Ascending aorta (tissue), 2 donors: ENCODE measurements around the gene C1orf159. TPM values are rescaled to one million over a fixed set of nuclear protein-coding genes. Genes with fewer than 3 reads are reported as not detected.

Experiments
- DNase-seq, 2 donors: peaks; one replicate each; pipeline ENCODE4 v3.0.0-alpha.2; 2019; ENCODE audit warnings: low spot score in 2 of 2
- H3K27ac ChIP-seq, 2 donors: fragments of 200-600 bp; sonication (generic); one replicate each; pipeline ENCODE4 v1.5.1; 2016 to 2017; ENCODE audit warnings: mild to moderate bottlenecking in 1 of 2
- H3K27me3 ChIP-seq: fragments of 200-600 bp; sonication (generic); one replicate; pipeline ENCODE4 v1.5.1; 2017
- H3K36me3 ChIP-seq, 2 donors: fragments of 200-600 bp; sonication (generic); one replicate each; pipeline ENCODE4 v1.5.1; 2016
- H3K4me1 ChIP-seq, 2 donors: fragments of 200-600 bp; sonication (generic); one replicate each; pipeline ENCODE4 v1.5.1; 2016 to 2017; ENCODE audit warnings: mild to moderate bottlenecking in 1 of 2
- H3K4me3 ChIP-seq, 2 donors: fragments of 200-600 bp; sonication (generic); one replicate each; pipeline ENCODE4 v1.5.1; 2016 to 2017; ENCODE audit warnings: mild to moderate bottlenecking in 1 of 2
- H3K9me3 ChIP-seq, 2 donors: fragments of 200-600 bp; sonication (generic); one replicate each; pipeline ENCODE4 v1.5.1; 2016
- intact Hi-C: fragments of 100-400 bp; cut with DNase I; formaldehyde crosslinking; loops from one replicate; pipeline ENCODE4 v1.15.1; 2023
- total RNA-seq: library from RNA; depleted of rRNA; stranded (reverse); fragments of >200 nt; gene quantifications from one replicate; pipeline ENCODE4 v1.1.0, GENCODE V29; 2016
- TF ChIP-seq, protein P1 (sequence below), 3 experiments: fragments of 200-600 bp in 2 of 3; fragments of 450-650 bp in 1 of 3; sonication (generic) in 2 of 3; IDR thresholded peaks; one replicate each; pipeline ENCODE4 v1.5.1; 2016 to 2019; ENCODE audit warnings: antibody characterized with exemption in 3 of 3, mild to moderate bottlenecking in 1 of 3, moderate library complexity in 1 of 3

The C1orf159 gene
- total RNA-seq, 1 donor from 2014 or later: 23.7 TPM

DNA sequence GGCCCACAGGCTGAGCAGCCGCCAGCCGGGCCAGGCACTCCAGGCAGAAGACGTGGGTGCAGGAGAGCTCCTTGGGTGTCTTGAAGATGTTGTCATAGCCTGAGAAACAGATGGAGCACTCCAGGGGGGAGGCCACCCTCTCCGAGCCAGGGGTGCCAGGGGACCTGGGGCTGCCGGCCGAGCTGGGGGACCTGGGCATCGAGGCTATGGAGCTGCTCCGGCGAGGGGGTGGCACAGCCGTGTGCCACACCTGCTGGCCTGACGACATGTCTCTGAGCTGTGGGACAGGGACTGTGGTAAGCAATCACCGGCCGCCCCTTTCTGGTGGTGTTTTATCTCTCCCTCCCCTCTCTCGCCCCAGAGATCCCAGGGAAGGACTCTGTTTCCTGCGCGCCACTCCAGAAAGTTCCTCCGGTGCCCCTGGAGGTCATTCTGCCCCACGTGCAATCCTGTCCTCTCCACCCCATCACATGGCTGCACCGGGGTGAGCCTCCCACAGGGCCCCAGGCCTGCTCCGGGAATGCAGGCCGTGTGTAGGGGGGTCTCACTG lies 43.5 kb downstream of the C1orf159 start:
- TF ChIP-seq, protein P1, sequence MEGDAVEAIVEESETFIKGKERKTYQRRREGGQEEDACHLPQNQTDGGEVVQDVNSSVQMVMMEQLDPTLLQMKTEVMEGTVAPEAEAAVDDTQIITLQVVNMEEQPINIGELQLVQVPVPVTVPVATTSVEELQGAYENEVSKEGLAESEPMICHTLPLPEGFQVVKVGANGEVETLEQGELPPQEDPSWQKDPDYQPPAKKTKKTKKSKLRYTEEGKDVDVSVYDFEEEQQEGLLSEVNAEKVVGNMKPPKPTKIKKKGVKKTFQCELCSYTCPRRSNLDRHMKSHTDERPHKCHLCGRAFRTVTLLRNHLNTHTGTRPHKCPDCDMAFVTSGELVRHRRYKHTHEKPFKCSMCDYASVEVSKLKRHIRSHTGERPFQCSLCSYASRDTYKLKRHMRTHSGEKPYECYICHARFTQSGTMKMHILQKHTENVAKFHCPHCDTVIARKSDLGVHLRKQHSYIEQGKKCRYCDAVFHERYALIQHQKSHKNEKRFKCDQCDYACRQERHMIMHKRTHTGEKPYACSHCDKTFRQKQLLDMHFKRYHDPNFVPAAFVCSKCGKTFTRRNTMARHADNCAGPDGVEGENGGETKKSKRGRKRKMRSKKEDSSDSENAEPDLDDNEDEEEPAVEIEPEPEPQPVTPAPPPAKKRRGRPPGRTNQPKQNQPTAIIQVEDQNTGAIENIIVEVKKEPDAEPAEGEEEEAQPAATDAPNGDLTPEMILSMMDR (IDR thresholded peaks at IDR 0.05): no peak
- intact Hi-C loops: no loop called here

DNA sequence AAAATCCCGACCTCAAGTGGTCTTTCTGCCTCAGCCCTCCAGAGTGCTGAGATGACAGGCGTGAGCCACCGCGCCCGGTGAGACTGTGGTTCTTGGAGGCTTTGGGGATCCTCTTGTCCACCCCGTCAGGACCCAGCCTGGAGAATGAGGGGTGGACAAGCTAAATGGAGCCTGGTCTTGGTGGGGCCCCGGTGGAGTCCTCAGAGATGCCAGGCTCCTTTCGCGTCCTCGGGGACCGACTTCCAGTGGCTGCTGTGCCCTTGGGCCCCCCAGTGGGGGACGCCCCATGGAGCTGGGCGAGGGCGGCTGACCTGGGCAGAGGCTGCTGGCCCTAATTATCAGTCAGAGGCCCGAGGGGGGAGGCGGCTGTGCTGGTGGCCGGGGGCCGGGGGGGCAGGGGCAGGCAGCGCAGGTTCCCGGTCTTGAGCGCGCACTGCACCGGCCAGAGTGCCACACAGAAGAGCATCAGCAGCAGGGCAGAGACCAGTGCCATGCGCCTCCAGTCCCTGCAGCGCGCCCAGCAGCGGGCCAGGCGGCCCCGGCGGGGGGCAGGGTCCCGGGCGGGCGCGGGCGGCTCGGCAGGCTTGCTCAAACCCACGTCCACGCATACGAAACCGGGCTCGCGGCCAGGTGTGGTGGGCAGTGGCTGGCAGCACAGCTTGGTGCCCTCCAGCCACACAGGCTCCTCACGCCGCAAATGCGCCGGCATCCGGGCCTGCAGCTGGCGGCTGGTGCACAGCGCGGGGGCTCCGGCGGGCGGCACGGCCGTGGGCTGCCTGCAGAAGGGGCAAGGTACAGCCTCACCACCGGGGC lies 44.2 kb downstream of the C1orf159 start:
- H3K27me3 ChIP-seq: peaks cover 8% of the 10 kb centered on the region

More for the DNA sequence above, 43.5 kb downstream of the C1orf159 start:
- Histone ChIP-seq H3K27me3 (peaks cover 8% of the 10 kb centered on the region), H3K36me3 (no peaks in the 10 kb centered on the region), H3K4me1 (peaks cover 9% of the 10 kb centered on the region in 2 donors), H3K4me3 (no peak overlapping the region), H3K27ac (no peak overlapping the region), H3K9me3 (no peaks in the 10 kb centered on the region)
- no peak for DNase-seq

DNA sequence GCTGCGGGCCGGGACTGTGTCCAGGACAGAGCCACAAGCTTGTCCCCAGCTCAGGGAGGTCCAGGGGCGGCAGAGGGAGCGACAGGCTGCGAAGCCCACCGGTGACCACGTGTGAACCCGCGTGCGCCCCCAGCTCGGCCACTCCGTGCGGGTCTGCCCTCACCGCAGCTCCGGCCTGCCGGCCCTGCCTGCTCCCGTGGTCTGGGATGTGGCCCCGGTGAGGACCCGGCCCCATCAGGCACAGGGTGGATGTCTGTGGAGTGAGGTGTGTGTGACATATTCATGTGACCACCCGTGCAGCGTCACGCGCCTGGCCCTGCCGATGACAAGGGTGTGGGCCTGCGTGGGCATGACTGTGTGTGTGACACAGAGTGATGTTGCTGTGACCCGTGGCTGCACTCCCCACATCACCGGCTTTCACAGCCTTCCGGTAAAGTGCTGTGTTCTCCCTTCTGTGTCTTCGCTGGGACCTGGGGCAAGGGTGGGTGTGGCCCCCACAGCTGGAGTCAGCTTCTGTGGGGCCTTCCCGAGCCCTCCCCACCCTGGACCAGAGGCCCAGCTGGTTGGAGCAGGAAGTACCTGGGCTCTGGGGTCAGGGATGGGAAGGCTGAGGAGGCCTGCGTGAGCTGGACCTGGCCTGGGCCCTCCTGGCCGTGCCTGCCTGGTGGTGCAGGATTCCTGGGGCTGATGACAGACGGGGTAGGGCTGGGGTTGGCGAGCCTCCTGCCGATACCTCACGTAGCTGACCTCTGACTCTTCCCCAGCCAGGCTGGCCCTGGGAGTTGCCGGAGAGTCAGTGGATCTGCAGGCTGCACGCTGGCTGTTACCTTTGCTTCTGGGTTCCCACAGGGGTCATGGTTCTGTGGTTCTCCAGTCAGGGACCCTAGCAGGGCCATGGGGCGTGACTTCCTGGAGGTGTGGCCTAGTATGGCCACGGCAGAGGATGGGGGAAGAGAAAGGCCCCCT lies 45.9 kb downstream of the C1orf159 start:
- Histone ChIP-seq H3K9me3 (no peaks in the 10 kb centered on the region), H3K4me1 (peaks cover 9% of the 10 kb centered on the region in 2 donors), H3K27ac (no peak overlapping the region), H3K27me3 (peaks cover 8% of the 10 kb centered on the region), H3K4me3 (peak overlapping the region in 1 of 2 donors; percentile 71), H3K36me3 (no peaks in the 10 kb centered on the region)
- intact Hi-C loops: no loop called here
- TF ChIP-seq, protein P1 (IDR thresholded peaks at IDR 0.05): no peak
- DNase-seq: no peak

More for the DNA sequence above, 44.2 kb downstream of the C1orf159 start:
- Histone ChIP-seq H3K27ac (no peak overlapping the region), H3K9me3 (no peaks in the 10 kb centered on the region), H3K36me3 (no peaks in the 10 kb centered on the region), H3K4me3 (no peak overlapping the region), H3K4me1 (peaks cover 9% of the 10 kb centered on the region in 2 donors)
- intact Hi-C loops: no loop called here
- TF ChIP-seq, protein P1 (IDR thresholded peaks at IDR 0.05): no peak
- no peak for DNase-seq

DNA sequence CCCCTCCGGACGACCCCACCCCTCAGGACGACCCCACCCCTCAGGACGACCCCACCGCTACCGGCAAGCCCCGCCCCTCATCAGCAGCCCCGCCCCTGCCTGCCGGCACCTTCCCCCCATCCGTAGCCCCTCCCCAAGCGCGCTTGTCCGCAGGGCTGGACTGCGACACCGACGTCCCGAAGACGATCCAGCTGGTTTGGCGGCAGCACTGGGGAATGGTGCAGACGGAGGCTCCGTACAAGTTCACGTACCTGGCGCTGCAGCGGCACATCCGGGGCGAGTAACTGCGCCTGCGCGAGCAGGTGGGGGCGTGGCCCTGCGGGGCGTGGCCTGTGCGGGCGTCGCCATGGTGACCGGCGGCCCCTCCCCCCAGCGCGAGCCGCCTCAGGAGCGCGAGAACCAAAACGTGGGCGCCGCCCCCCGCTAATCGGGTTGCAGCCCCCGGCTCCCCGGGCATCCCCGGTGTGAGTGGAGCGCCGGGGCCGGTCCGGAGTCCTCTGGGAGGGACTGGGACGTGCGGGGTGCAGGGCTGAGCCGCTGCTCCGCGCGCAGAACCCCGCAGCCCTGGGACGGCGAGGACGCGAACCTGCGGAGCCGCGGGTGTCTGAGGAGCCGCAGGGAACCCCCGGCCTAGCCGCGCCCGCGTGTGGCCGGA lies 46.7 kb downstream of the C1orf159 start:
- peak overlapping the region; percentile 68 to 71 for H3K4me3 ChIP-seq
- H3K27ac ChIP-seq: no peak overlapping the region
- peaks cover 8% of the 10 kb centered on the region for H3K27me3 ChIP-seq
- TF ChIP-seq, protein P1 (IDR thresholded peaks at IDR 0.05): no peak
- H3K9me3 ChIP-seq: no peaks in the 10 kb centered on the region
- H3K36me3 ChIP-seq: no peaks in the 10 kb centered on the region
- intact Hi-C loops: no loop called here
- H3K4me1 ChIP-seq: peaks cover 9% of the 10 kb centered on the region in 2 donors
- no peak for DNase-seq

DNA sequence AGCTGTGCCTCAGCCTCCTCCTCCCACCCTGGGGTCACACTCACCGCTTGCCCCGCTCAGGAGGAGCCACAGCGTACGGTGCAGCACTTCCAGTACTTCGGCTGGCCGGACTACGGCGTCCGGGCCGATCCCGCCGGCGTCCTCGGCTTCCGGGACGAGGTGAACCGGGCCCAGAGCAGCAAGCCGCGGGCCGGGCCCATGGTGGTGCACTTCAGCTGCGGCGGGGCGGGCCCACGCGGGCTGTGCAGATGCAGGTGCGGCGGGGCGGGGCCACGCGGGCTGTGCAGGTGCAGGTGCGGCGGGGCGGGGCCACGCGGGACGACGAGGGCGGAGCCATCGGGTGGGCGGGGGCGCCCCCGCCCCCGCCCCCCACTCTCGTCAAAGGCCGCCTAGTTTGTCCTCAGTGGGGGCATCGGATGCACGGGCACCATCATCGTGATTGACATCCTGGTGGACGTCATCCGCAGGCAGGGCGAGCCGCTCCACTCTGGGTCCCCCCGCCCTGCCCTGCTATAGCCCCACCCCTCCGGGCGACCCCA lies 47.3 kb downstream of the C1orf159 start:
- intact Hi-C loops: no loop called here
- H3K27ac ChIP-seq: no peak overlapping the region
- H3K4me1 ChIP-seq: peaks cover 9 to 12% of the 10 kb centered on the region in 2 donors
- H3K27me3 ChIP-seq: peaks cover 8% of the 10 kb centered on the region
- TF ChIP-seq, protein P1 (IDR thresholded peaks at IDR 0.05): no peak
- H3K36me3 ChIP-seq: no peaks in the 10 kb centered on the region
- no peak for DNase-seq
- H3K9me3 ChIP-seq: no peaks in the 10 kb centered on the region
- H3K4me3 ChIP-seq: peak overlapping the region; percentile 68 to 71
